ENCODE measurements around the gene PTPRN2.

PTPRN2 gene

GRCh38 chr7:158120316-158120715 is 467.3 kb downstream of the PTPRN2 start:
- no peak for DNase-seq (ENCODE audit: low spot score)
- Histone ChIP-seq H4K8ac (ENCODE audit: low read depth, low read length) (no peak overlapping the region), H2BK5ac (ENCODE audit: low read length) (no peak overlapping the region), H3K36me3 (replicated peaks in 1 of 2; ENCODE audit: control insufficient read depth in 2 of 2, insufficient read depth in 2 of 2, low read length in 2 of 2) (no peaks in the 10 kb centered on the region), H2BK15ac (ENCODE audit: low read length) (no peak overlapping the region), H3K4ac (ENCODE audit: low read length) (no peak overlapping the region), H2BK120ac (ENCODE audit: low read depth, low read length) (no peak overlapping the region), H3K27me3 (ENCODE audit: control insufficient read depth in 3 of 3, insufficient read depth in 3 of 3, low read depth in 1 of 3, low read length in 3 of 3) (no peaks in the 10 kb centered on the region), H3K4me3 (ENCODE audit: low read length in 2 of 2) (no peak overlapping the region), H2AK5ac (ENCODE audit: low read depth, low read length) (no peak overlapping the region), H3K14ac (ENCODE audit: low read length) (no peak overlapping the region), H3K9ac (ENCODE audit: low read depth, low read length, poor library complexity) (no peak overlapping the region), H4K91ac (ENCODE audit: low read depth, low read length, poor library complexity) (no peak overlapping the region), H2BK12ac (ENCODE audit: low read length) (no peak overlapping the region), H3K23ac (ENCODE audit: low read depth, low read length, poor library complexity) (no peak overlapping the region), H3K4me2 (ENCODE audit: insufficient read depth, low read length, poor library complexity, severe bottlenecking) (no peak overlapping the region), H3K9me3 (replicated peaks in 1 of 2; ENCODE audit: control insufficient read depth in 2 of 2, insufficient read depth in 1 of 2, low read depth in 1 of 2, low read length in 2 of 2) (peaks cover 0 to 17% of the 10 kb centered on the region in 2 donors), H3K4me1 (ENCODE audit: control insufficient read depth in 2 of 2, insufficient read depth in 1 of 2, low read depth in 1 of 2, low read length in 2 of 2) (no peaks in the 10 kb centered on the region), H3K79me1 (ENCODE audit: low read depth, low read length) (no peaks in the 10 kb centered on the region), H3K18ac (ENCODE audit: low read length) (no peak overlapping the region), H3K27ac (replicated peaks; ENCODE audit: low read length) (no peak overlapping the region), H2AFZ (ENCODE audit: low read length) (no peak overlapping the region)
- WGBS, 2 donors (ENCODE audit: extremely low coverage in 2 of 2, insufficient read length in 2 of 2, insufficient replicate concordance in 1 of 2), result no CpG with 5 or more reads among the region's 4 CpGs

GRCh38 chr7:158117341-158118222 is 470.0 kb downstream of the PTPRN2 start:
- Histone ChIP-seq H3K9me3 (replicated peaks in 1 of 2; ENCODE audit: control insufficient read depth in 2 of 2, insufficient read depth in 1 of 2, low read depth in 1 of 2, low read length in 2 of 2) (peaks cover 0 to 11% of the 10 kb centered on the region in 2 donors), H3K27me3 (ENCODE audit: control insufficient read depth in 3 of 3, insufficient read depth in 3 of 3, low read depth in 1 of 3, low read length in 3 of 3) (no peaks in the 10 kb centered on the region), H2AK5ac (ENCODE audit: low read depth, low read length) (no peak overlapping the region), H3K4me1 (ENCODE audit: control insufficient read depth in 2 of 2, insufficient read depth in 1 of 2, low read depth in 1 of 2, low read length in 2 of 2) (no peaks in the 10 kb centered on the region), H2BK5ac (ENCODE audit: low read length) (no peak overlapping the region), H3K9ac (ENCODE audit: low read depth, low read length, poor library complexity) (no peak overlapping the region), H2AFZ (ENCODE audit: low read length) (no peak overlapping the region), H2BK120ac (ENCODE audit: low read depth, low read length) (no peak overlapping the region), H3K27ac (replicated peaks; ENCODE audit: low read length) (no peak overlapping the region), H3K18ac (ENCODE audit: low read length) (no peak overlapping the region), H4K8ac (ENCODE audit: low read depth, low read length) (no peak overlapping the region), H3K4me2 (ENCODE audit: insufficient read depth, low read length, poor library complexity, severe bottlenecking) (no peak overlapping the region), H3K36me3 (replicated peaks in 1 of 2; ENCODE audit: control insufficient read depth in 2 of 2, insufficient read depth in 2 of 2, low read length in 2 of 2) (no peaks in the 10 kb centered on the region), H2BK15ac (ENCODE audit: low read length) (no peak overlapping the region), H3K79me1 (ENCODE audit: low read depth, low read length) (no peaks in the 10 kb centered on the region), H3K14ac (ENCODE audit: low read length) (no peak overlapping the region), H4K91ac (ENCODE audit: low read depth, low read length, poor library complexity) (no peak overlapping the region), H3K23ac (ENCODE audit: low read depth, low read length, poor library complexity) (no peak overlapping the region), H3K4me3 (ENCODE audit: low read length in 2 of 2) (no peak overlapping the region), H2BK12ac (ENCODE audit: low read length) (no peak overlapping the region), H3K4ac (ENCODE audit: low read length) (no peak overlapping the region)
- WGBS, 2 donors (ENCODE audit: extremely low coverage in 2 of 2, insufficient read length in 2 of 2, insufficient replicate concordance in 1 of 2), result no CpG with 5 or more reads among the region's 1 CpG
- DNase-seq (ENCODE audit: low spot score), result no peak

- Histone ChIP-seq H2BK15ac (ENCODE audit: low read length) (no peak overlapping the region), H3K27ac (replicated peaks; ENCODE audit: low read length) (no peak overlapping the region), H3K4me3 (ENCODE audit: low read length in 2 of 2) (no peak overlapping the region), H3K23ac (ENCODE audit: low read depth, low read length, poor library complexity) (no peak overlapping the region), H3K4ac (ENCODE audit: low read length) (no peak overlapping the region), H3K4me1 (ENCODE audit: control insufficient read depth in 2 of 2, insufficient read depth in 1 of 2, low read depth in 1 of 2, low read length in 2 of 2) (peaks cover 0 to under 1% of the 10 kb centered on the region in 2 donors), H4K8ac (ENCODE audit: low read depth, low read length) (no peak overlapping the region), H3K4me2 (ENCODE audit: insufficient read depth, low read length, poor library complexity, severe bottlenecking) (no peak overlapping the region), H2BK120ac (ENCODE audit: low read depth, low read length) (no peak overlapping the region), H4K91ac (ENCODE audit: low read depth, low read length, poor library complexity) (no peak overlapping the region), H2BK12ac (ENCODE audit: low read length) (no peak overlapping the region), H3K79me1 (ENCODE audit: low read depth, low read length) (no peaks in the 10 kb centered on the region), H3K14ac (ENCODE audit: low read length) (no peak overlapping the region), H3K27me3 (ENCODE audit: control insufficient read depth in 3 of 3, insufficient read depth in 3 of 3, low read depth in 1 of 3, low read length in 3 of 3) (no peaks in the 10 kb centered on the region), H2BK5ac (ENCODE audit: low read length) (no peak overlapping the region), H2AK5ac (ENCODE audit: low read depth, low read length) (no peak overlapping the region), H3K18ac (ENCODE audit: low read length) (no peak overlapping the region), H3K36me3 (replicated peaks in 1 of 2; ENCODE audit: control insufficient read depth in 2 of 2, insufficient read depth in 2 of 2, low read length in 2 of 2) (no peaks in the 10 kb centered on the region), H3K9ac (ENCODE audit: low read depth, low read length, poor library complexity) (no peak overlapping the region), H3K9me3 (replicated peaks in 1 of 2; ENCODE audit: control insufficient read depth in 2 of 2, insufficient read depth in 1 of 2, low read depth in 1 of 2, low read length in 2 of 2) (peaks cover 0 to 11% of the 10 kb centered on the region in 2 donors), H2AFZ (ENCODE audit: low read length) (no peak overlapping the region)
- no peak for DNase-seq (ENCODE audit: low spot score)
- WGBS, 2 donors (ENCODE audit: extremely low coverage in 2 of 2, insufficient read length in 2 of 2, insufficient replicate concordance in 1 of 2), result no CpG with 5 or more reads among the region's 2 CpGs
Observed at GRCh38 chr7:158116235-158116634, 471.4 kb downstream of the PTPRN2 start.

GRCh38 chr7:158114056-158114850 is 473.4 kb downstream of the PTPRN2 start:
- Histone ChIP-seq H2BK5ac (ENCODE audit: low read length) (no peak overlapping the region), H3K14ac (ENCODE audit: low read length) (no peak overlapping the region), H3K4me3 (ENCODE audit: low read length in 2 of 2) (no peak overlapping the region), H3K36me3 (replicated peaks in 1 of 2; ENCODE audit: control insufficient read depth in 2 of 2, insufficient read depth in 2 of 2, low read length in 2 of 2) (no peaks in the 10 kb centered on the region), H4K8ac (ENCODE audit: low read depth, low read length) (no peak overlapping the region), H3K27me3 (ENCODE audit: control insufficient read depth in 3 of 3, insufficient read depth in 3 of 3, low read depth in 1 of 3, low read length in 3 of 3) (no peaks in the 10 kb centered on the region), H2BK12ac (ENCODE audit: low read length) (no peak overlapping the region), H3K4ac (ENCODE audit: low read length) (no peak overlapping the region), H3K4me2 (ENCODE audit: insufficient read depth, low read length, poor library complexity, severe bottlenecking) (no peak overlapping the region), H3K4me1 (ENCODE audit: control insufficient read depth in 2 of 2, insufficient read depth in 1 of 2, low read depth in 1 of 2, low read length in 2 of 2) (peaks cover 0 to 2% of the 10 kb centered on the region in 2 donors), H3K9me3 (replicated peaks in 1 of 2; ENCODE audit: control insufficient read depth in 2 of 2, insufficient read depth in 1 of 2, low read depth in 1 of 2, low read length in 2 of 2) (peaks cover 0 to 16% of the 10 kb centered on the region in 2 donors), H3K9ac (ENCODE audit: low read depth, low read length, poor library complexity) (no peak overlapping the region), H3K18ac (ENCODE audit: low read length) (no peak overlapping the region), H2AK5ac (ENCODE audit: low read depth, low read length) (peak overlapping the region; percentile 10), H2BK120ac (ENCODE audit: low read depth, low read length) (no peak overlapping the region), H4K91ac (ENCODE audit: low read depth, low read length, poor library complexity) (no peak overlapping the region), H3K23ac (ENCODE audit: low read depth, low read length, poor library complexity) (no peak overlapping the region), H2BK15ac (ENCODE audit: low read length) (no peak overlapping the region), H3K27ac (replicated peaks; ENCODE audit: low read length) (no peak overlapping the region), H2AFZ (ENCODE audit: low read length) (no peak overlapping the region), H3K79me1 (ENCODE audit: low read depth, low read length) (no peaks in the 10 kb centered on the region)
- no CpG with 5 or more reads among the region's 18 CpGs for WGBS, 2 donors (ENCODE audit: extremely low coverage in 2 of 2, insufficient read length in 2 of 2, insufficient replicate concordance in 1 of 2)
- no peak for DNase-seq (ENCODE audit: low spot score)
